Measurements from ENCODE around the gene ELAVL3.
"Not testable (repeated sequence)": the region's sequence is repeated elsewhere in the genome, so short reads cannot be mapped to it uniquely, and the experiment has no call there.

The ELAVL3 gene

DNA sequence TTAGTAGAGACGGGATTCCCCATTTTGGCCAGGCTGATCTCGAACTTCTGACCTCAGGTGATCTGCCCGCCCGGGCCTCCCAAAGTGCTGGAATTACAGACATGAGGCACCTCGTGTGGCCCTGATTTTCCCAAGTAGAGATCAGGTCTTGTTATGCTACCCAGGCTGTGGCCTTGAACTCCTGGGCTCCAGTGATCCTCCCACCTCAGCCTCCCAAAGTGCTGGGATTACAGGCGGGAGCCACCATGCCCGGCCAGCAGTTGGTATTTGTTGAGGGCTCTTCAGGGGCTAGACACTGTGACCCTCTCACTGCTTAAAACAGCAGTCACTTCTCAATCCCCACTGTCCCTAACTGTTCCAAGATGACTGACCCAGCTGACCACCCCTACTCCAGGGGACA, 8.5 kb upstream of the ELAVL3 start:
- no peak for DNase-seq (ENCODE audit: insufficient read length, low spot score)
- no peak for FAIRE-seq

DNA sequence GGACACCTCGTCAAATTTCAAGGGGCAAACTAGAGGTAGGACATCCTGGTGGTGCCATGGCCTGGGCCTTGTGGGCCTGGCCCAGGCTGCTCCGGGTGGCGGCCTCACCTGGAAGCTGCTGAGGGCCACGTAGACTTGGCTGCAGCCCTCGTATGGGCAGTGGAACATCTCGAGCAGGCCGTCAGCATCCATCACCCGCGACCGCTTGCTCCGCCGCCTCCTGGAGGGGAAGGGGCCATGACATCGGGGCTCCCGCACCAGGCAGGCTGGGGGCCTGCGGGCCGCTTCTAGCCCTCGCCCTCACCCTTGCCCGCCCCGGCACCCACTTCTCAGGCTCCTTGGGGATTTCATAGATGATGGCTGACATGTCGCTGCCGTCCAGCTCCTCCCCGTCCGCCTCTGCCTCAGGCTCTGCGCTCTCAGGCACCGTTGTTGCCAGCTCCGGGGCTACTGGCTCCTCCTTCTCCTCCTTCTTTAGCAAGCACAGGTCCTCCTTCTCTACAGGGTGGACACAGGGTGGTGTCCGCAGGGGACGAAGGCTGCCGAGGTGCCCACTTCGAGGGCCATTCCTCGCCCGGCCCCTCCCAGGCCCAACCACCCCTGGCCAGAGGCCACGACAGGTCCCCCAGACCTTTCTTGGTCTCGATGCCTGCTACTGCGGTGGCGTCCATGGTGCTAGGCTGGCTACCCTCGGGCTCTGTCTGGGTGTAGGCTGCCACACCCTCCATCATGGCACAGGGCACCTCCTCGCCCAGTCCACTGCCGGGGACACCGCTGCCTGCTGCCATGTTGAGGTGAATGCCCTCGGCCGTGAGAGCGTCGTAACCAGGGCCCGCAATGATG, 6.0 kb upstream of the ELAVL3 start:
- FAIRE-seq (no peak), DNase-seq (ENCODE audit: insufficient read length, low spot score) (no peak)

DNA sequence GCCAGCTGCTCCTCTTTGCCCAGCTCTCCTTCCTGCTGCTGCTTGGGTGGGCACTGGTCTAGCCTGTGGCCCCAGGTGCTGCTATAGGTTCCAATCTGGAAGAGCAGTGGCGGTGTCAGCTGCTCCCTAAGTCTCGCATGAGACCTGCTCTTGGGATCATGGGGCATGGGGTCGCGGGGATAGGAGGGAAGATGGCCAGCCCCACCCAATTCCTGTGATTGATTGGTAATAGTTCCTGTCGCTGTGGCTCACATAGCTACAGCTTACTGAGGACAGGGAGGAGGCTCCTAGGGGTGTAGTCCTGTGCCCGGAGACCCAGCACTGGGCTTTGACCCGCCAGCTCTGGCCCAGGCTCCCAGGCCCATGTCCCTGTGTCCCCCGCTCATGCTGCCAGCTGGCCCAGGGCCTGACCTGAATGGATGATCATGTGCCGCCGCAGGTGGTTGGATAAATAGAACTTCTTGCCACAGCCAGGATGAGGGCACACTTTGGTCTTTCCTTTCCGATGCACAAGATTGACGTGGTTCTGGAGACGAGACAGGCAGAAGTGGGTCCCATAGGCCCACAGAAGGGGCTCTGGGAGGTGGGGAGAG, 4.5 kb upstream of the ELAVL3 start:
- no peak for FAIRE-seq

DNA sequence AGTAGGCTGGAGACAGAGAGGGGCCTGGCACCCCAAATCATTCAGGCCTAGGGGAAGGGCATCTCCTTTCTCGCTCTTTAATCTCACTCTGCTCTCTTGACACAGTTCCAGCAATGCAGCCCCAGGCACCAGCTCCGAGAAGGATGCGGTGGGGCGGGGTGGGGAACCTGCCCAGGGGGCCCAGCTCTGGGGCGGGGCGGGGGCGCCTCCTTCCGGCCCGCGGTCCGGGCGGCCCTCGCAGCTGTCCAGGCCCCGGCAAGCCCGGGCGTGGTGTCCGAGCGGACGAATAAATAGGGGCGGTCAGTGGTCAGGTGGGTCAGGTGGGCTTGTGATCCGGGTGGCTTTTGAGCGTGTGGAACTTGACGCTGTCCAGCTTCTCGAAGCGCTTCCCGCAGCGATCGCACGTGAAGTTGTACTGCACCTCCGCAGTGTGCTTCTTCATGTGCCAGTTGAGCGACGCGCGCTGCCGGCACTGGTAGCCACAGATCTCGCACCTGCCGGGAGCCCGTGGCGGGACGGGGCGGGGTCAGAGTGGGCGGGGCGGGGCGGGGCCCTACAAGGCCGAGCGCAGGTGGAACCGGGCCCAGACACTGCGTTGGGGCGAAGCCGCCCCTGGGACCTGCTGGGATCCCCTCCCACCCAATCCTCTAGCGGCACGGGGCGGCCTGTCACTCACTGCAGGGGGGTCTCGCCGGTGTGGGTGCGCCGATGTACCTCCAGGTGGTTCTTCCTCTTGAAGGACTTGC, 2.7 kb upstream of the ELAVL3 start:
- FAIRE-seq: no peak
- no peak for DNase-seq (ENCODE audit: insufficient read length, low spot score)

More for the DNA sequence above, 4.5 kb upstream of the ELAVL3 start:
- DNase-seq (ENCODE audit: insufficient read length, low spot score): no peak

DNA sequence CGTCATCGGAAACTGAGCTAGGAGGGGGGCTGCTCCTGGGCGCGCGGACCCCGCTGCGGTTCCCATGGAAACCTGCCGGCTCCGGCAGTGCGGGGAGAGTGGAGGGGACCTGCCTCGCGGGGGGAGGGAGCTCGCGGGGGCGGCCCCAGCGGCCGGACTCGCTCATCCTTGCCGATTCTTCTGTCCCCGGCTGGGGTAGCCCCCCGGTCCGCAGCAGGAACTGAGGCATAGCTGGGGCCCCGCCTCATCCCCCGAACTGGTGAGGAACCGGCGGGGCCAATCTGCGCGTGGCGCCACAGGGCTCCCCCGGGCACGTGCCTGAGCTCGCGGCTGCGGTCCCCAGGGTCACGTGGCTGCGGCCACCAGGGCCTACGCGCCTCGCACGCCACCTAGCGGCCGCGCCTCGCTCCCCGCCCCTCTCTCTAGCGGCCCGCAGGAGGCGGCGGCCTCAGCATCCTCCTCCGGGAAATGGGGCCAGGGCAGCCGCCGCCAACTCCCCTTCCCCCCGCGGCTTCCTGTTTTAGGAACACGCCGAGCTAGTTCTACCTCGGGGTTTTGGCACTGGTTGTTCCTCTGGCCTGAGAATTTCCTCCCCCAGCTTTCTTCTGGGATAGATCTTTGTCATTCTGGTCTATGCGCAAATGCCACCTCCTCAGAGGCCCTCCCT, 1.7 kb upstream of the ELAVL3 start:
- FAIRE-seq (peak; percentile 69), DNase-seq (ENCODE audit: insufficient read length, low spot score) (peak; percentile 96)

DNA sequence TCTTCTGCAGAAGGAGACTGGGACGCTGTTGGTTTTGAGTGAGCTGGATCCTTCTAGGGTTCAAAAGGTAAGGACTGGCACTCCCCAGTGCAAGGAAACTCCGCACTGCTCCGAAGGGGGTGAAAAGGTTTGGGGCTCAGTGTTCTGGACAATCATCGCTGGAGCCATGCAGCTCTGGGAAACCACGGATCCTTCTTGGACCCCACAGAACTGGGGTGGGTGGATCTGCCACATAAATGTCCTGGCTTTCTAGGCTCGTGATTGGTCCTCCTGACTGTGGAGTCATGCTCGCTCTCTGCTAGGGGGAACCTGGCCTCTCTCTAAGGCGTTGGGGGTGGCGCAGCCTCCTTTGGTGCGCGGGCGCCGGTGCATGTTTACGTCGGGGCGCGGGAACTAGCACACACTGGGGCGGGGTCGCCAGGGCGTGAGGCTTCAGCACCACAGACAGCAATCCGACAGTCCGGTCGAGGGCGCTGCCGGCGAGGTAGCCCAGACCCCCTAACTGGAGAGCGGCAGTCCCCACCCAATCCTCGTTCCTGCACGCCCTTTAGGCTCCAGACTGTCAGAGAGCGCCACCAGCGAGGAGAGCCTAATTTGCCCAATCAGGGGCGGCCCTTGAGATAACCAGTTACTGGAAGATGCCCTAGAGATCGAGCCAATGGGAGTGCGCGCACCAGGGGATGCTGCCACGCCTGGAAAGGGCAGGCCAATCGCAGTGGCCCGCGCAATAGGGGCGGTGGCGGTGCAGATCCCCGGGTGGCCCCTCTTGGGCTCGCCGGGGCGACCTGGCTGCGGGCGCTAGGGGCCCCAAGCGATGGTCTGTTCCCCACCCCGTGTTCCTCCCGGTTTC, 913 bp upstream of the ELAVL3 start:
- DNase-seq (ENCODE audit: insufficient read length, low spot score) (peak; percentile 99), FAIRE-seq (peak; percentile 96)

DNA sequence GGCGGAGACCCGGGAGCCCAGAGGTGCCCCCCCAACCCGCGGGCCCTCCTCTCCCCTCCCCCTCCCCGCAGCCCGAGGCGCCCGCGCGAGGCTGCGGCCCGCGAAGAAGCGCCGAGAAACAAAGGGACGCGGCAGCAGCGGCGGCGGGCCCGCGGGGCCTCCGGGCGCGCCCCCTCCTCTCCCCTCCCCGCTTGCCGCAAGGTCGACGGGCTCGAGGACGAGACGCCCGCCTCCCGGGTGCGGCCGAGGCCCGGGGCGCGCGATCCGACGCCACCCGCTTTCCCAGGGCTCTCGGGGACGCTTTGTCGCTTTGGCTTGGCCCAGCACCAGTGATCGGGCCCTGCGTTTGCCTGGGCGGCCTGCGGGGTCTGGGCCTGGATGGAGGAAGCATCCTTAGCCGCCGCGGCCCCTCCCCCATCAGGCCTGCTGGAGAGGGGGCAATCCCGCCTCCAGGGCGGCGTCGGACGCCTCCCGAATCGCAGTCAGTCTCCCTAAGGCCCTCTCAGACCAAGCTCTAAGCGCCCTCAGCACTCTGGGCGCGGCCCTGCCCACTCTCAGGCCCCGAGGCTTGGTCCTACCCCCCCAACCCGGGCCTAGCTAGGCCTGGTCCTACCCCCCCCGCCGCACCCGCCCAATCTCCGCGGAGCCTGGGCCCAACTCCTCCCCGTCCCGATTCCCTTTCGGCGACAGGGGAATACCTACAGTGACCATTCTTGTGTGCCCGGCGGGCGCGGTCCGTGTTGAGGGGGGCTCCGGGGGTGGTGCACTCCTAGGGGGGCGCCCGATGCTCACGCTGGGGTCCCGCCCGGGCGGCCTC, 740 bp downstream of the ELAVL3 start:
- FAIRE-seq: no peak
- DNase-seq (ENCODE audit: insufficient read length, low spot score): no peak

DNA sequence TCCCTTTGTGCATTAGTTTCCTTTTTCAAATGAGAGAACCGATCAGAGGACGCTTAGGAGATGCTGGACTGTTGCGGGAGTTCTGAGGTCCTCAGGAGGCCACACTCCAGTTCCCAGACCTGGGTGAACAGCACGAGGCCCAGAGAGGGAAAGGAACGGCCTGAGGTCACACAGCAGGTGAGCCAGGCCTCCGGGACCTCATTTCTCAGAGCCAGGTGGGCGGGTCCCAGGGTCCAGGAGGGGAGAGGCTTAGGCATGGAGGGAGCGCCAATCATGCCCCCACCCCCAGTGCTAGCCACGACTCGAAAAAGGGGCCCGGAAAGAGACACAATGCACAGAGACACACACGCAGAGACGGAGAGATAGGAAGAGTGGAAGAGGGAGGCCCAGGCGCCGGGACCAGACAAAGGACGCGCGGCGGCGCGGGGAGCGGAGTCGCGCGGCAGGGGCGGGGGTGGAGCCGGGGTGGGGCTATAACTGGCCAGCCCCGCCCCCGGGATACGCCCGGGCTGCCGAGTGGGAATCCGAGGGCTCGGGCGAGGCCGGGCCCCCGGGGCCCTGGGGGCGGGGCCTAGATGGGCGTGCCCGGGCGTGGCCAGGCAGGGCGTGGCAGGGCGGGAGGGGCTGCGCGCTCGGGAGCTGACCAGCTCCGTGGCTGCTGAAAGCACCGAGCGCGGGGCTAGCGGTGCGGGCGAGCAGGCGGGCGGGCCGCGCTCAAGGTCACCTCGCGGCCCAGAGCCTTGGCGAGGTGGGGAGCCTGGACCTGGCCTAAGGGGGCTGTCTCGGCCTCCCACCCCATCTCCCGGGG, 1.6 kb downstream of the ELAVL3 start:
- DNase-seq (ENCODE audit: insufficient read length, low spot score) (no peak), FAIRE-seq (no peak)

DNA sequence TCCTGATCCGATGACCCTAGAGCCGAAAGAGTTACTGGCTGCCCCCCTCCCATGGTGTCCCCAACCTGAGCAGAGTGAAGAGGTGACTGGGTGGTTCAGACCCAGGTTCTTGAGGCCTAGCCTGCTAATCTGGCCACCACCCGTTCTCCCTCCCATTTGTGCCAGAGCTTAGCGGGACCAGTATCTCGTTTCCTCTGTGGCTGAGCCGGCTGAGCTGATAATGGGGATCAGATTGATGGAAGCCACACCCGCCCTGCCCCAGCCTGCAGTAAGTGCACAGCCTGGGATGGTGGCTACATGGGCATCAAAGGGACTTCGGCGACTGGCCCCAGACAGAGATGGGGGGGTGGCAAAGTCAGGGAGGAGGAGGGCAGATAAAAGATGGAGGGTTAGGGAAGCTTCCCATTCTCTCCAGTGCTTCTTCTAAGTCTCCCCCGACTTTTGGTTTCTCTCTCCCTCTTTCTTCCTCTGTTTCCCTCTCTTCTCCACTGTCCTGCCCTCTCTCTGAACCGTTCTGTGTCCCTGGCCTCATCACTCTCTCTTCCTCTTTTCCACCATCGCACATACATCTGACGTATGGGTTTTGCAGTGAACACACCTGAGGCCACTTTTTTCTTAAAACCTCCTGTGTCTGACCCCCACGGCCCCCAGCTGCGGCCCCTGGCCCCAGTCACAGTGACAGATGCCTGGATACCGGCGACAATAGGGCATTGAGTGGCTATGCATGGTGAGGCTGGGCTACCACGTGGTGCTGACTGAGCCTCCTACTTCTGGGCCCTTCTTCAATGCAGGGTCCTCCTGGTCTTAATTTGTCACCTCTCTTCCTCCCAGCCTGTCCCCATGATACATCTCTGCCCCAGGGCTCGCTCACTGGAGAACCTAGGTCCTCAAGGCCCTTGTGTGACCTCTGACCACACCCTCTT, 2.4 kb downstream of the ELAVL3 start:
- DNase-seq (ENCODE audit: insufficient read length, low spot score) (no peak), FAIRE-seq (no peak)

DNA sequence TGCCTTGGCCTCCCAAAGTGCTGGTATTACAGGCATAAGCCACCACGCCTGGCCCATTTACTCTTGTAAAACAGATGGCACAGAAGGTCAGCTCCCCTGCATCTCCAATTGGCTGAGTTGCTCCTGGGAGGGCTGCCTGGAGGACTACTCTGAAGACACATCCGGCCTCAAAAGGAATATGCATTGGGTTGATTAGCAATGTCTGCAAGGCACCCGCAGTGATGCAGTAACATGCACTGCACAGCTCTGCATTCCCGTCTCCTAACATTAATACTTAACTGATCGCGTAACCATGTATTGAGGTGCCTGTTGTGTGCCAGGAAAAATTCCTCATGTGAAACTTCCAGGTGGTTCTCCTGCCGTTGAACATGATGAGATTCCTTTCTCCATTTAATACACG, 5.0 kb downstream of the ELAVL3 start:
- DNase-seq (ENCODE audit: insufficient read length, low spot score) (no peak), FAIRE-seq (no peak)

DNA sequence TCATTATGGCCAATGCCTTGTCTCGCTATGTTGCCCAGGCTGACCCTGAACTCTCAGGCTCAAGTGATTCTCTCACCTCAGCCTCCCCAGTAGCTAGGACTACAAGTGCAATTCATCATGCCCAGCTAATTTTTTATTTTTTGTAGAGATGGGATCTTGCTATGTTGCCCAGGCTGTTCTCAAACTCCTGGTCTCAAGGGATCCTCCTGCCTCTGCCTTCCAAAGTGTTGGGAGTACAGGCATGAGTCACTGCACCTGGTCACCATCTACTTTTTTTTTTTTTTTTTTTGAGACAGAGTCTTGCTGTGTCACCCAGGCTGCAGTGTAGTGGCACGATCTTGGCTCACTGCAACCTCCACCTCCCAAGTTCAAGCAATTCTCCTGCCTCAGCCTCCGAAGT, 5.5 kb downstream of the ELAVL3 start:
- DNase-seq (ENCODE audit: insufficient read length, low spot score); FAIRE-seq: not testable (repeated sequence)

DNA sequence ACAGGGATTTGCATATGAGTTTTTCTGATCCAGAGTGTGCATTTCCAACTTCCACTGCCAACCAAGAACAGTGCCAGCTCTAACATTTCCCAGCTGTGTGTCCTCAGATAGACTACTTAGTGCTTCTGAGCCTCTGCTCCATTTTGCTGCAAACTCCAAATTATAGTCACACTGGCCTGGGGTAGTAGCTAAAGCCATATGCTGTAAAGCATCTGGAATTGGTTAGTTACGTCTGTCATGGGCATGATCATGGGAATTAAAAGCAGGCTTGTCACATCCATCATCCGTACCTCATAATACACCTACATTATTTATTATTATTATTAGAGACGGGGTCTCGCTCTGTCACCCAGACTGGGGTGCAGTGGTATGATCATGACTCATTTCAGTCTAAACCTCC, 7.1 kb downstream of the ELAVL3 start:
- no peak for FAIRE-seq
- no peak for DNase-seq (ENCODE audit: insufficient read length, low spot score)

DNA sequence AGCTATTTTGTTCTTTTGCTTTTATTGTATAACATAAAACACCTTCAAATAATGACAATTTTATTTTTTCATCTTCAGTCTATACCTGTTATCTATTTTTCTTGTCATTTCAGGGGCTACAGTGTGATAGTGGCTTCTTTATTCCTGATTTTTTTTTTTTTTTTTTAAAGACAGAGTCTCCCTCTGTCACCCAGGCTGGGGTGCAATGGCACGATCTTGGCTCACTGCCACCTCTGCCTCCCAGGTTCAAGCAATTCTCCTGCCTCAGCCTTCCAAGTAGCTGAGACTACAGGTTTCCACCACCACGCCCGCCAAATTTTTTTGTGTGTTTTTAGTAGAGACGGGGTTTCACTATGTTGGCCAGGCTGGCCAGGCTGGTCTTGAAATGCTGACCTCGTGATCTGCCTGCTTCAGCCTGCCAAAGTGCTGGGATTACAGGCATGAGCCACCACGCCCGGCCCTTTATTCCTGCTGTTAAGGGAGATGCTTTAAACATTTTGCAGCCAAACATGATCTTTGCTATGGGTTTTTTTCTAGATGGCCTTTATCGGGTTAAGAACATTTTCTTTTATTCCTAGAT, 12.5 kb downstream of the ELAVL3 start:
- FAIRE-seq; DNase-seq (ENCODE audit: insufficient read length, low spot score): not testable (repeated sequence)

DNA sequence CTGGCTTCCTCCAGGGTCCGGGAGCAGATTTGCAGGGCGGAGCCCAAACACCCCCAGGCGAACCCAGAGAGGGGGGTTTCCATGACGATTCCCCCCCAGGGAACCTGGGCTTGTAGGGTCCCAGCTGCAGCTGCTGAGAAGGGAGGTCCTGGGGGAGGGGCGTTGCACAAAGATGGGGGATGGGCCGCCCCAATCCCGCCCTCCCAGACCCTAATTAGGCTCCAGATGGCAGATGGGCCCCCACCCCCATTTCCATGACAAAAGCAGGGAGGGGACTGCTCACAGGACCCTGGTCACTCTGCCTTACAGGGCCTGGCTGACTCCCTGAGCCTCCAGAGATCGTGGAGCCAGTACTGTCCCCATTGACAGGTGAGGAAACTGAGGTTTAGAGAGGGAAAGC, 15.2 kb downstream of the ELAVL3 start:
- DNase-seq (ENCODE audit: insufficient read length, low spot score): no peak
- FAIRE-seq: no peak

DNA sequence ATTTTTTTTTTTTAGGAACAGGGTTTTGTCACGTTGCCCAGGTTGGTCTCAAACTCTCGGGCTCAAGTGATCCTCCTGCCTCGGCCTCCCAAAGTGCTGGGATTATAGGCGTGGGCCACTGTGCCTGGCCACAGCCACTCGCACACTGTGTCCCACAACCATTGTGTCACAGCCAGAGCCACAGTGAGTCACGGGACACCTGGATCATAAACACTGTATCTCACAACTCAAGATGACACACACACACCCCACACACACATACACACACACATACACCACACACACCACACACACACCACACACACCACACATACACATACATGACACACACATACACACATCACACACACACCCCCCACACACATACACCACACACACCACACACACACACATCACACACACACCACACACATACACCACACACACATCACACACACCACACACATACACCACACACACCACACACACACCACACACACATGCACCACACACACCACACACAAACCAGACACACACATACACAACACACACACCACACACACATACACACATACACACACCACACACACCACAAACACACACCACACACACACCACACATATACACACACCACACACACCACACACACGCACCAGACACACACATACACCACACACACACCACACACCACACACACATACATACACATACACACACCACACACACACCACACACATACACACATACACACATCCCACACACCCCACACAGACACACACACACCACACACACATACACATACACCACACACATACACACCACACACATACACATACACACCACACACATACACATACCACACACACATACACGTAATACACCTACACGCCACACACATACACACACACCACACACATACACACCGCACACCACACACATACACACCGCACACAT, 16.2 kb downstream of the ELAVL3 start:
- no peak for DNase-seq (ENCODE audit: insufficient read length, low spot score)
- peak; percentile 100 for FAIRE-seq

DNA sequence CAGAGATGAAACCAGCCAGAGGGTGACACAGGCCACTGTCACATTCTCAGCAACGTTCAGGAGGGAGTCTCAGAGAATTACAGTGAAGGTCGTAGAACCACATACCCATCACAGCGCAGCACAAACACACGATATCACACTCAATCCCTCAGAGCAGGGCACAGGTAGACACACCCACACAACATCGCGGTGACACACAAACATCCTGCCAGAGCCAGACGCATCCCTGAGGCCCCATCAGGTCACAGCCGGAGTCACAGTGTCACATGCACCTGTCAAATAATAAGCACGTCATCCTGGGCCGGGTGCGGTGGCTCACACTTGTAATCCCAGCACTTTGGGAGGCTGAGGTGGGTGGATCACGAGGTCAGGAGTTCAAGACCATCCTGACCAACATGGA, 17.5 kb downstream of the ELAVL3 start:
- DNase-seq (ENCODE audit: insufficient read length, low spot score) (no peak), FAIRE-seq (no peak)
